GM18498 (cell line): ENCODE results near the gene BUD13.
"Not testable (repeated sequence)": the region's sequence is repeated elsewhere in the genome, so short reads cannot be mapped to it uniquely, and the experiment has no call there.

Experiments used
- ATAC-seq: cut with Tn5 transposase; IDR thresholded peaks from one replicate; pipeline ENCODE4 v1.9.1; 2021; ENCODE audit warnings: mild to moderate bottlenecking, moderate library complexity; ENCODE audit not compliant: unreplicated experiment

The BUD13 gene

GRCh38 chr11:116772443-116773202 is at the start of gene BUD13:
Gene BUD13, minus strand, starts transcription at chr11:116772987. Its CDS starts 23 bp downstream, at chr11:116772964.
- ATAC-seq = peak; percentile 84

DNA sequence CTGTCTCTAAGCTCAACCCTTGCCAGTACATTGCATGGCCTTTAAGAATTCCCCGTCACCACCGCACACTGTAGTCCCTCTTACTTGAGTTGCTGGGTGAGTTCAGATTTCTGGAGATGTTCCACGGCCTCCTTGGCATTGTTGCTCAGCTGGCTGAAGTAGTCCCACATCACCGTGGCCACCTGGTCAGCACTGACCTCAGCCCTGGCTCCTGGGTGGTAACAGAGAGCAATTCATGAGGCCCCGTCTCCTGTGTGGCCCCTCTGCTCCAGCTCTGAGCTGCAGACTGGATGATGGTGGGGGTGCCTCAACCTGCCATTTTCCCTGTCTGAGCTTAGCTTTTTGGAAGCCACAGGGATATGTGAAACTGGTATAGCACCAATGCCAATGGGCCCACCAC is 49.8 kb upstream of the BUD13 start:
- ATAC-seq = no peak

- ATAC-seq = no peak
These were observed 48.5 kb upstream of the BUD13 start for GRCh38 chr11:116821050-116821918.

DNA sequence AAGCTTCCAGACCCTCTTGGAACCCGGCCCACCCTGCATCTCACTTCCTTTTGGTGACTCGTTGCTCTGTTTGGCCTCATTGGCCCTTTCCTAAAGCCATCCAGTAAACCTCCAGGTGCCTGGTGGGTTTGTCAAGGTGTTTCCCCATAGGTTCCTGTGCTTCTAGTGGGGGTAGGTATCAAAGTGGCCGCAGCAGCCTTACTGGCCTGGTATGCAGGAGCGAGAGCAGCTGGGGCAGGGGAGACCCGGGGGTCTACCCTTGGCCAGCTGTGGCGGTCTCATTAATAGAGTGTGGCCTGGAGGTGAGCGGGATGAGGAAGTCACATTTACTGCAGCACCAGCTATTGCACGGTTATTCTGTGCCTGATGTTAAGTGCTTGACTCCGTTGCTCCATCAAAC is 46.3 kb upstream of the BUD13 start:
- no peak for ATAC-seq

DNA sequence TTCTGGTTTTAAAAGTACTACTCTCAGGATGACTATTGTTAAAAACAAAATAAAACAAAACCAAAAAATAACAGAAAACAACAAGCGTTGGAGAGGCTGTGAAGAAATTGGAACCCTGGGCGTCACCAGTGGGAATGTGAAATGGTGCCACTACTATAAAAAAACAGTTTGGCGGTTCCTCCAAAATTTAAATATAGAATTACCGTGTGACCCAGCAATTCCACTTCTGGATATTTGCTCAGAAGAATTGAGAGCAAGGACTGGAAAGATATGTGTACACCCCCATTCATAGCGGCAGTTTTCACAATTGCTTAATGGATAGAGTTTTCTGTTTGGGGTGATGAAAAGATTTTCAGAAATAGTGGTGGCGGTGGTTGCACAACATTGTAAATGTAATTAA is 41.7 kb upstream of the BUD13 start:
- no peak for ATAC-seq

- no peak for ATAC-seq
These were observed 41.1 kb upstream of the BUD13 start for GRCh38 chr11:116813781-116814471.

DNA sequence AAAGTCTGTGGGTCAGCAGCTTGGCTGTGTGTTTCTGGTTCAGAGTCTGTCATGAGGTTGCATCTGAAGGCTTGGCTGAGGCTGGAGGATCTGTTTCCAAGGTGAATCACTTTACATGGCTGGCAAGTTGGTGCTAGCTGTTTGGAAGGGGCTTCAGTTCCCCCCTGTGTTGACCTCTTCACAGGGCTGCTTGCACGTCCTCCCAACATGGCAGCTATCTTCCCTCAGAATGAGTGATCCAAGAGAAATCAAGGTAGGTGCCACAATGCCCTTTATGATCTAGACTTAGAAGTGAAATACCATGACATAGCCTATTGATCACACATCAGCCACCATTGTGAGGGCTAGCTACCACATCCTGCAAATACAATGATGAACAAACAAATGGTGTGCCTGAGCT is 40.4 kb upstream of the BUD13 start:
- no peak for ATAC-seq

DNA sequence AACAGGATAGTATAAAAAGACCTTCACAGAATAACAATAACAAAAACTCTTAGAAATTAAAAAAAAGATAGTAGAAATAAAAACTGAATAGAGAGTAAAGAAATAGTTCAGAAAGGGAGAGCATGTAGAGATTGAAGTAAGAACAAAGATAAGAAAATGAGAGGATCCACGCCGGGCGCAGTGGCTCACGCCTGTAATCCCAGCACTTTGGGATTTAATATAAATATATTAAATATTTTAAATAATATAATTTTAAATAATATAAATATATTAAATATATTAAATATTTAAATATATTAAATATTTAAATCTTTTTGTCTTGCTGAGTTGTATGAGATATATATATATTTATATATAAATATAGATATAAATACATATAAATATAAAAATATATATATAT is 39.3 kb upstream of the BUD13 start:
- ATAC-seq = no peak

GRCh38 chr11:116811194-116811593 is 38.4 kb upstream of the BUD13 start:
- ATAC-seq = no peak

DNA sequence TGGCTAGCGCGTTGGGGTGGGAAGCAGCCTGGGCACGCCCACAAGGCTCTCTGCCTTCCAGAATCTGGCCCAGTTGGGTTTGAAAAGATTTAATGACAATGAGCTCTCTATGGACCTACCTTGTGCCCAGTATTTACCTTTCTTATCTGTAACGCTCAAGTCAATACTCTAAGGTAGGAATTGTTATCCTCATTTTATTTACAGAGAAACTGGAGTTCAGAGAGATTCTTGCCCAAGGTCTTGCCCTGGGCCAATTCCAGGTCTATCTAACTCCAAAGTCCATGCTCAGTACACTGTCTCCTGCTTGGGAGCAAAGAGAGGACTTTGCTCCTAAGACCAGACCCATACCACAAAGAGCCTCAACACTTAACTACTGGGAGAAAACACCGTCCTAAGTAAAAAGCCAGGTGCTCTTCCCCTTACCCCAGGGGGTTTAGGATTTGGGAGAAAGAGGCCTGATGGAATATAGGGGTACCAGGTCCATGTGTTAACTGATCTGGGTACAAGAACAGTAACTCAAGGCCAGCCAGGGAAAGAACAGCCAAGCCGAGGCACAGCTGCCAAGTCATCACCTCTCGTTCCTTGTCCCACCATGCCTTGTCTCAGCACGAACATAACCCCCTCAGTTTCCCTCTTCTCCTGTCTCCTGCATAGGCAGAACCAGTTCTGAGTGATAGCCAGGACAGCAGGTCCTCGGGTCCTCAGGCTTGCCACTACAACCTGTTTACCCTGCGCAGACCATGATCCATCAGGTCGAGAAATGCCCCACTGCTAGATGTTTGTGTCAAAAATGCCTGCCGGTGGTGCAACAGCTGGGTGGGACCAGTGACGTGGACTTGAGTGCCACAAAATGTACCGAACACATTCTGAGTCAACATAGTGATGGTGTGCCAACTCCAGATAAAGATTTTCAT is 35.7 kb upstream of the BUD13 start:
- no peak for ATAC-seq

DNA sequence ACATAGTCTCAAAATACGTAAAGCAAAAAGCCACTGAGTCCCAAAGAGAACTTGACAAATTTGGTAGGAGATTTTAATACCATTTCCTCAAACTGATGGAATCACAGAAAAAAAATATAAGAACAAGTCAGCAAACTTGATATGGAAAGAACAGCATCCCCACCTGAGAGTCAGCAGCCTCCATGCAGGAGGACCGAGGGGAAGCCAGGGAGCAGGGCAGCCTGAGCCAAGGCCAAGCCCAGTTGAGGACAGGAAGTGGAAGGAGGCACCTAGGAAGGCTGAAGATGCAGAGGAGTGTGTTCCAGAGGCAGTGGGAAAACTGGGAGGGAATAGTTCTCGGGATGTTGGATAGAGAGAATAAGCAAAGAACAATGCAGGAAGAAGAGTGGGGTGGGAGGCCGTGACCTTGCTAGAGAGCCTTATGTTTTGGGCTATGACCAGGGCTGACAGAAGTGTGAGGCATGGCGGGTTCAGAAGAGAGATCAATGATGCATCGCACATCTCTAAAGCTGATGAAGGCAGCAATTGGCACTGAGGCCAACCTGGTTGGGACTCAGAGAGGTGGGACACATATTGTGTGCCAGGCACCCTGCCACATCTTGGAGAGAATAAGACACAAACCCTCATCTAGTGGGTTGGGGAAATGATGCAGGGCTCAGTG is 34.9 kb upstream of the BUD13 start:
- no peak for ATAC-seq

- no peak for ATAC-seq
These were observed 31.2 kb upstream of the BUD13 start for GRCh38 chr11:116804001-116804400.

GRCh38 chr11:116801662-116802061 is 28.9 kb upstream of the BUD13 start:
- ATAC-seq = not testable (repeated sequence)

DNA sequence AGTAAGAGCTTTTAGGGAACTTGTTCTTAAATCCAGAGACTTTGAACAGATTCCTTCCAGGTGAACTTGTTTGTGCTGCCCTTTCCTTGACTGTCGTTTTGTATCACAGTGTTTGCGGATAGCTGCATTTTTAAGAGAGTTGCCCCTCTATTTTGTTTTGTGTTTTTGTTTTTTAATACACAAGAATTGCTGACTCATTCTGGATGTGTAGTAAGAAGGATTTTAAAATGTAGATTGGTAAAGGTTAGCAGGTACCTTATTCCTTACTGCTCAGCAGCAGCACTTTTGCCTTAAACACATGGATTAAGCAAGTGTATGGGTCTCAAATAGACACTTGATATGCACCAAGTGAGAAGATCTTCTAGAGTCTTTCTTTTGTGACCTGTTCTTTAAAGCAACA is 27.8 kb upstream of the BUD13 start:
- ATAC-seq = no peak

DNA sequence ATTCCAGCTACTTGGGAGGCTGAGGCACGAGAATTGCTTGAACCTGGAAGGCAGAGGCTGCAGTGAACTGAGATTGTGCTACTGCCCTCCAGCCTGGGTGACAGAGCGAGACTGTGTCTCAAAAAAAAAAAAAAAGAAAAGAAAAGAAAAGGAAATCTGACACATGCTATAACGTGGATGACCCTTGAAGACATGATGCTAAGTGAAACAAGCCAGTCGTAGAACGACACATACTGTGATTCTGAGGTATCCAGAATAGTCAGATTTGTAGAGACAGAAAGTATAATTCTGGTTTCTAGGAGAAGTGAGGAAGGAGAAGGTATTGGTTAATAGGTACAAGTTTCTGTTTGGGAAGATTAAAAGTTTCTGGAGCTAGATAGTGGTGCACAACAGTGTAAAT is 25.6 kb upstream of the BUD13 start:
- ATAC-seq = no peak

- no peak for ATAC-seq
These were observed 25.0 kb upstream of the BUD13 start for GRCh38 chr11:116797816-116798215.

- ATAC-seq = no peak
These were observed 23.8 kb upstream of the BUD13 start for GRCh38 chr11:116796548-116796947.

- no peak for ATAC-seq
These were observed 22.1 kb upstream of the BUD13 start for GRCh38 chr11:116794851-116795250.

DNA sequence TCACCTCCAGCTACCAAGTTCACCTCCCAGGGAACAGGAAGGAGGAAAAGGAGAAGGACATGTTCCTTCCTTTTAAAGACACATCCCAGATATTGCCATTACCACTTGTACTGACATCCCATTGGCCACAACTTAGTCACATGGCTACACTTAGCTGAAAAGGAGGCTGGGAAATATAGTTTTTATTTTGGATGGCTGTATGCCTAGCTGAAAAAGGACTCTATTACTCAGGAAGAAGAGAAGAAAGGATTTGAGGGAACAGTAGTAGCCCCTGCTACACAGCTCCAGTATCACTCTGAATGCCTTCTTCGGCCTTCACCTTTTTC is 20.9 kb upstream of the BUD13 start:
- ATAC-seq = no peak
